Thoracic aorta (tissue), 2 donors: Measurements from ENCODE around the gene SRCIN1. TPM values are rescaled to one million over a fixed set of nuclear protein-coding genes. Genes with fewer than 3 reads are reported as not detected.
A peak's percentile ranks its signal among the peaks of the same experiment; 100 is the strongest.

ENCODE experiments used
- ATAC-seq: fragments of 150-250 bp; one replicate; pipeline ENCODE4 v1.8.0; 2017; ENCODE audit warnings: low read depth; ENCODE audit not compliant: insufficient number of reproducible peaks, low FRiP score
- DNase-seq: peaks from one replicate; pipeline ENCODE4 v3.0.0-alpha.2; 2020; ENCODE audit warnings: low spot score
- H3K27ac ChIP-seq, 2 donors: fragments of 200-600 bp; sonication (generic); 1 replicate in 1 of 2; 2 replicates in 1 of 2; pipeline ENCODE4 v1.5.1; 2016; ENCODE audit warnings: mild to moderate bottlenecking in 2 of 2, moderate library complexity in 2 of 2
- H3K27me3 ChIP-seq: fragments of 200-600 bp; sonication (generic); replicated peaks from 2 replicates; pipeline ENCODE4 v1.6.0; 2016; ENCODE audit warnings: mild to moderate bottlenecking; ENCODE audit not compliant: insufficient read depth
- H3K36me3 ChIP-seq: fragments of 200-600 bp; sonication (generic); one replicate; pipeline ENCODE4 v1.5.1; 2016
- H3K4me1 ChIP-seq, 2 donors: fragments of 200-600 bp; sonication (generic); 1 replicate in 1 of 2; 2 replicates in 1 of 2; pipeline versions ENCODE4 v1.5.1 to v1.6.0; 2016; ENCODE audit warnings: low read depth in 2 of 2, mild to moderate bottlenecking in 1 of 2; ENCODE audit not compliant: control insufficient read depth in 1 of 2
- H3K4me3 ChIP-seq: fragments of 200-600 bp; sonication (generic); 2 replicates; pipeline ENCODE4 v1.5.1; 2016; ENCODE audit warnings: mild to moderate bottlenecking
- H3K9me3 ChIP-seq: fragments of 200-600 bp; sonication (generic); 2 replicates; pipeline ENCODE4 v1.5.1; 2016
- total RNA-seq, 2 donors: library from RNA; depleted of rRNA; stranded (reverse); fragments of >200 nt; gene quantifications; one replicate each; pipeline versions ENCODE4 v1.1.0 to v1.2.3, GENCODE V29; 2016
- TF ChIP-seq, protein P1 (sequence below): fragments of 200-600 bp; sonication (generic); IDR thresholded peaks from one replicate; pipeline ENCODE4 v1.5.1; 2019; ENCODE audit warnings: antibody characterized with exemption

SRCIN1 gene
- total RNA-seq, 2 donors from 2014 or later, result not detected

GRCh38 chr17:38604479-38605403 is 1.0 kb downstream of the SRCIN1 start:
- Histone ChIP-seq H3K4me1 (peaks cover 6 to 9% of the 10 kb centered on the region in 2 donors), H3K27me3 (peaks cover 5% of the 10 kb centered on the region), H3K27ac (no peak overlapping the region), H3K4me3 (peak overlapping the region; percentile 58), H3K9me3 (no peaks in the 10 kb centered on the region), H3K36me3 (no peaks in the 10 kb centered on the region)
- ATAC-seq, result no peak
- TF ChIP-seq, protein P1, sequence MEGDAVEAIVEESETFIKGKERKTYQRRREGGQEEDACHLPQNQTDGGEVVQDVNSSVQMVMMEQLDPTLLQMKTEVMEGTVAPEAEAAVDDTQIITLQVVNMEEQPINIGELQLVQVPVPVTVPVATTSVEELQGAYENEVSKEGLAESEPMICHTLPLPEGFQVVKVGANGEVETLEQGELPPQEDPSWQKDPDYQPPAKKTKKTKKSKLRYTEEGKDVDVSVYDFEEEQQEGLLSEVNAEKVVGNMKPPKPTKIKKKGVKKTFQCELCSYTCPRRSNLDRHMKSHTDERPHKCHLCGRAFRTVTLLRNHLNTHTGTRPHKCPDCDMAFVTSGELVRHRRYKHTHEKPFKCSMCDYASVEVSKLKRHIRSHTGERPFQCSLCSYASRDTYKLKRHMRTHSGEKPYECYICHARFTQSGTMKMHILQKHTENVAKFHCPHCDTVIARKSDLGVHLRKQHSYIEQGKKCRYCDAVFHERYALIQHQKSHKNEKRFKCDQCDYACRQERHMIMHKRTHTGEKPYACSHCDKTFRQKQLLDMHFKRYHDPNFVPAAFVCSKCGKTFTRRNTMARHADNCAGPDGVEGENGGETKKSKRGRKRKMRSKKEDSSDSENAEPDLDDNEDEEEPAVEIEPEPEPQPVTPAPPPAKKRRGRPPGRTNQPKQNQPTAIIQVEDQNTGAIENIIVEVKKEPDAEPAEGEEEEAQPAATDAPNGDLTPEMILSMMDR, result no peak
- no peak for DNase-seq

DNA sequence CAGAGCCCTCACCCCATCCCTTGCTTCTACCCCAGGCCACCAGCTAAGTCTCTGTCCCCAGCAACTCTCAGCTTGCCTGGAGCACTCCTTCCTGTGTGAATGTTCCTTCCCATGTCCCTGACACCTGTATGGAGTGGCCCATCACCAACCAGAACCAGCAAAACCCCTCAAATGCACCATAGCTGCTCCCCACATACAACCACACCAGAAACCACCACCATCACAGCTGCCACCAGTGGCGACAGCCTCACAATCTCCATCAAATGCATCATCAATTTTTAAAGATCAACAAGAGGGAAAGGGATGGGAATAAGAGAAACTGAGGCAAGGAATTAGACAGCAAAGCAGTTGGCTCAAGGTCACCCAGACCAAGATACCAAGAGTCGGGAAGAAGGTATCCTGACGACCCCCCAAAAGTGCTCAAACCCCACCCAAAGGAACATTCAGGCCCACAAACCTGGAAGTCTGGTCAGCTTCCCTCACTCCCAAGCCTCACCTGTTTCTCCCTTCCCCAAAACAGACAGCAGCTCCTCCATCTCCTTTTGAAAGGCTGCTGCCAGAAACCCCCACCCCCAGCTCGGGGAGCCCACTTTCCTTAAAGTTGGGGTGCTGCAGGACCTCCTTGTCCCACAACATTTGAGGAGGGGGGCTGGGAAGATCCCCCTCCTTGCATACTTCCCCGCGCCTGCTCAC is 1.8 kb downstream of the SRCIN1 start:
- Histone ChIP-seq H3K4me1 (peaks cover 6 to 9% of the 10 kb centered on the region in 2 donors), H3K27ac (no peak overlapping the region)
- TF ChIP-seq, protein P1, result no peak

GRCh38 chr17:38602956-38603785 is 2.6 kb downstream of the SRCIN1 start:
- Histone ChIP-seq H3K4me3 (no peak overlapping the region), H3K4me1 (peaks cover 6 to 9% of the 10 kb centered on the region in 2 donors), H3K36me3 (no peaks in the 10 kb centered on the region), H3K9me3 (no peaks in the 10 kb centered on the region), H3K27ac (no peak overlapping the region), H3K27me3 (peaks cover 5% of the 10 kb centered on the region)
- ATAC-seq, result no peak
- TF ChIP-seq, protein P1, result no peak
- DNase-seq, result no peak

More for the DNA sequence above, 1.8 kb downstream of the SRCIN1 start:
- Histone ChIP-seq H3K9me3 (no peaks in the 10 kb centered on the region), H3K36me3 (no peaks in the 10 kb centered on the region), H3K4me3 (no peak overlapping the region), H3K27me3 (peaks cover 5% of the 10 kb centered on the region)
- DNase-seq (no peak), ATAC-seq (no peak)

GRCh38 chr17:38602453-38602852 is 3.3 kb downstream of the SRCIN1 start:
- H3K4me1 ChIP-seq, result peaks cover 6 to 9% of the 10 kb centered on the region in 2 donors
- DNase-seq, result no peak
- peaks cover 5% of the 10 kb centered on the region for H3K27me3 ChIP-seq
- no peaks in the 10 kb centered on the region for H3K9me3 ChIP-seq
- H3K4me3 ChIP-seq, result no peak overlapping the region
- no peaks in the 10 kb centered on the region for H3K36me3 ChIP-seq
- no peak for ATAC-seq
- TF ChIP-seq, protein P1, result no peak
- H3K27ac ChIP-seq, result no peak overlapping the region
